Prostate gland (tissue), 2 donors: ENCODE data around the gene PTPRM. TPM values are rescaled to one million over a fixed set of nuclear protein-coding genes. Genes with fewer than 3 reads are reported as not detected.

ENCODE experiments used
- DNase-seq: peaks from one replicate; pipeline ENCODE4 v3.0.0-alpha.2; 2019; ENCODE audit warnings: low spot score
- H3K27ac ChIP-seq, 2 donors: fragments of 200-600 bp; sonication (generic); 2 replicates each; pipeline ENCODE4 v1.5.1; 2017 to 2019
- H3K27me3 ChIP-seq: fragments of 200-600 bp; sonication (generic); replicated peaks from 2 replicates; pipeline ENCODE4 v1.5.1; 2019; ENCODE audit not compliant: insufficient read depth
- H3K36me3 ChIP-seq, 2 donors: fragments of 200-600 bp; sonication (generic); 1 replicate in 1 of 2; 2 replicates in 1 of 2; pipeline versions ENCODE4 v1.5.1 to v1.8.1; 2017 to 2019
- H3K4me1 ChIP-seq: fragments of 200-600 bp; sonication (generic); replicated peaks from 2 replicates; pipeline ENCODE4 v1.5.1; 2019
- H3K4me3 ChIP-seq, 2 donors: fragments of 200-600 bp; sonication (generic); 2 replicates each; pipeline ENCODE4 v1.5.1; 2017 to 2019
- H3K9me3 ChIP-seq: fragments of 200-600 bp; sonication (generic); 2 replicates; pipeline ENCODE4 v1.5.1; 2017
- POLR2A ChIP-seq: fragments of 450-650 bp; IDR thresholded peaks from one replicate; pipeline ENCODE4 v1.6.1; 2016; ENCODE audit warnings: antibody characterized with exemption, mild to moderate bottlenecking
- POLR2AphosphoS5 ChIP-seq: sonication (generic); formaldehyde crosslinking; IDR thresholded peaks from one replicate; pipeline ENCODE4 v1.6.1; 2017; ENCODE audit warnings: antibody characterized with exemption
- WGBS: methylation state at CpG from one replicate; pipeline ENCODE4 v1.1.5; 2018; 5-methylcytosine and 5-hydroxymethylcytosine counted together
- intact Hi-C: fragments of 100-400 bp; cut with DNase I; formaldehyde crosslinking; loops from one replicate; pipeline ENCODE4 v1.14.2; 2022
- total RNA-seq, 2 donors: library from RNA; depleted of rRNA; stranded (reverse); fragments of >200 nt; gene quantifications; one replicate each; pipeline ENCODE4 v1.1.0, GENCODE V29; 2016
- TF ChIP-seq, protein P1 (sequence below), 4 experiments: fragments of 200-600 bp in 2 of 4; fragments of 450-650 bp in 2 of 4; sonication (generic) in 2 of 4; IDR thresholded peaks; 1 replicate in 3 of 4; 2 replicates in 1 of 4; pipeline ENCODE4 v1.5.1; 2016 to 2019; ENCODE audit warnings: antibody characterized with exemption in 4 of 4, mild to moderate bottlenecking in 2 of 4, moderate library complexity in 2 of 4

The PTPRM gene
- total RNA-seq, 2 donors from 2014 or later: 32.9 to 92.6 TPM

DNA sequence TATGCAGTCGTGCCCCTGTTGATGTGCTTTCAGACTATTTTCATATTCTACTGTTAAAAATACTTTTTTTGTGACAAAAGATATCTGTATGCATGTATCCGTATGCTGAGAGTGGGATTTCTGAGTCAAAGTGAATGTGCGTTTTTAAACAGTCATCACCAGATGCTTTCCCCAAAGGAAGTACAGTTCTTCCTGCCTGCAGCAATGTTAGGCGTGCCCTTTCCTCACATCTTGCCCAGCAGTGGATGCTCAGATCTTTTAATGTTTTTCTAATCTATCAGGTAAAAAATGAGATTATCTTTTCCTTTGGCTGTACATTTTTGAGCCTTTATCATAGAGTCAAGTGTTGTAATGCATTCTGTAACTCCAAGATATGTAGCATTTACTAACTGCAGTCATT lies 111.7 kb downstream of the PTPRM start:
- WGBS: 89% methylated on average over 4 of the region's 4 CpGs
- Histone ChIP-seq H3K9me3 (no peaks in the 10 kb centered on the region), H3K4me3 (no peak overlapping the region), H3K27ac (no peak overlapping the region), H3K27me3 (no peaks in the 10 kb centered on the region), H3K4me1 (no peaks in the 10 kb centered on the region), H3K36me3 (no peaks in the 10 kb centered on the region)
- intact Hi-C loops: no loop called here
- TF ChIP-seq POLR2AphosphoS5 (no peak), POLR2A (no peak)
- TF ChIP-seq, protein P1, sequence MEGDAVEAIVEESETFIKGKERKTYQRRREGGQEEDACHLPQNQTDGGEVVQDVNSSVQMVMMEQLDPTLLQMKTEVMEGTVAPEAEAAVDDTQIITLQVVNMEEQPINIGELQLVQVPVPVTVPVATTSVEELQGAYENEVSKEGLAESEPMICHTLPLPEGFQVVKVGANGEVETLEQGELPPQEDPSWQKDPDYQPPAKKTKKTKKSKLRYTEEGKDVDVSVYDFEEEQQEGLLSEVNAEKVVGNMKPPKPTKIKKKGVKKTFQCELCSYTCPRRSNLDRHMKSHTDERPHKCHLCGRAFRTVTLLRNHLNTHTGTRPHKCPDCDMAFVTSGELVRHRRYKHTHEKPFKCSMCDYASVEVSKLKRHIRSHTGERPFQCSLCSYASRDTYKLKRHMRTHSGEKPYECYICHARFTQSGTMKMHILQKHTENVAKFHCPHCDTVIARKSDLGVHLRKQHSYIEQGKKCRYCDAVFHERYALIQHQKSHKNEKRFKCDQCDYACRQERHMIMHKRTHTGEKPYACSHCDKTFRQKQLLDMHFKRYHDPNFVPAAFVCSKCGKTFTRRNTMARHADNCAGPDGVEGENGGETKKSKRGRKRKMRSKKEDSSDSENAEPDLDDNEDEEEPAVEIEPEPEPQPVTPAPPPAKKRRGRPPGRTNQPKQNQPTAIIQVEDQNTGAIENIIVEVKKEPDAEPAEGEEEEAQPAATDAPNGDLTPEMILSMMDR (IDR thresholded peaks at IDR 0.05): no peak
- no peak for DNase-seq

DNA sequence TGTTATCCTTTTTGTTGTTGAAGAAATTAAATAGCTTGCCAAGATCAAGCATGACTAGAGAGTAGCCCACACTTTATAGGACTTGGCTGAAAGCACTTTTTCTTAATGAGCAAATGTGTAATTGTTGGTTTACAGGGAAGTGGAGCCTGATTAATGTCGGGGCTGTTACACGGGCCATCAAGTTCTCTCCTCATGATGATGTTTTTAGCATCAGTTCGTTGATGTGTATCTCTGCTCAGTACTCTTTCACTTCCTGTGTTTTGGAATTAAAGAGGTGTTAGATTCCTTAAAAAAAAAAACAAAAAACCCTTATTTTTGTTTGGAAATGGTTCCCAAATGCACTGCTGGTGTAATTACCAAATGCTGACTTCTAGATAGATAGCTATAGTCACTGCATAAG lies 114.2 kb downstream of the PTPRM start:
- Histone ChIP-seq H3K4me1 (no peaks in the 10 kb centered on the region), H3K36me3 (no peaks in the 10 kb centered on the region), H3K27ac (no peak overlapping the region), H3K9me3 (no peaks in the 10 kb centered on the region), H3K4me3 (no peak overlapping the region), H3K27me3 (no peaks in the 10 kb centered on the region)
- intact Hi-C loops: no loop called here
- DNase-seq: no peak
- 42% methylated on average over 3 of the region's 3 CpGs for WGBS
- TF ChIP-seq POLR2AphosphoS5 (no peak), POLR2A (no peak)
- TF ChIP-seq, protein P1 (IDR thresholded peaks at IDR 0.05): no peak

DNA sequence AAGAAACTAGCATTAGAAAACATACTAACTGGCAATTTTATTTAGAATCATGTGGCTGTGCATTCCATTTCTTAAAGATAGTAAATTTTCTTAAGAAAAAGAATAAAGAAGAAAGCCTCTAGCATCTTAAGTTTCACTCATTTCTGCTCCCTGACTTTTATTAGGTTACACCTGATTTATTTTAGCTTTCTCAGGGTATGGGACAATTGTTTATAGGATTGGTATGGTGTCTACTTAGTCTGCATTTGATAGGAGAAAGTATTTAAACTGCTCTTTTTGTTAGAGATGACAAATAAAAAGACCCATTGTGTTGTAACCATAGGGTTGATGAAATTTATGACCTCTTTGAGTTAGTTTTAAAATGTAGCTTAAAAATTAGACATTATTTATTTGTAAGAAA lies 115.2 kb downstream of the PTPRM start:
- Histone ChIP-seq H3K27me3 (no peaks in the 10 kb centered on the region), H3K9me3 (no peaks in the 10 kb centered on the region), H3K36me3 (no peaks in the 10 kb centered on the region), H3K4me3 (no peak overlapping the region), H3K4me1 (no peaks in the 10 kb centered on the region), H3K27ac (no peak overlapping the region)
- TF ChIP-seq, protein P1 (IDR thresholded peaks at IDR 0.05): no peak
- TF ChIP-seq POLR2AphosphoS5 (no peak), POLR2A (no peak)
- intact Hi-C loops: no loop called here
- DNase-seq: no peak

DNA sequence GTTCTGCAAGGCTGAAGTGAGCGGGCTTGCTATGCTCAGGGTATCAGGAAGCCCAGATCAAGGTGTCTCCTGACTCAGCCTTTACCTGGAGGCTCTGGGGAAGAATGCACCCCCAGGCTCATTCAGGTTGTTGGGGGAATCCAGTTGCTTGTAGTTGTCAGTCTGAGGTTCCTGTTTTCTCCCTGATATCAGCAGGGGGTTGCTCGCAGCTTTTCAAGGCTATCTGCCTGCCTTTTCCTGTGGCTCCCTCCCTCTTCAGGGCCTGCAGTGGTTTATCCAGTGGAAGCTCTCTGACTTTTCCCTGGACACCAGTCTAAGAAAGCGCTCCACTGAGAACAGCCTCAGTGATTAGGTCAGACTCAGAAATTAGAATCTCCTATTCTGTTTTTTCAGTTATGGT lies 116.6 kb downstream of the PTPRM start:
- Histone ChIP-seq H3K9me3 (no peaks in the 10 kb centered on the region), H3K27me3 (no peaks in the 10 kb centered on the region), H3K36me3 (no peaks in the 10 kb centered on the region), H3K4me1 (no peaks in the 10 kb centered on the region), H3K27ac (no peak overlapping the region), H3K4me3 (no peak overlapping the region)
- TF ChIP-seq POLR2AphosphoS5: no peak
- no peak for TF ChIP-seq POLR2A
- TF ChIP-seq, protein P1 (IDR thresholded peaks at IDR 0.05): no peak
- DNase-seq: no peak
- intact Hi-C loops: no loop called here
- WGBS: 90% methylated on average over 3 of the region's 3 CpGs

DNA sequence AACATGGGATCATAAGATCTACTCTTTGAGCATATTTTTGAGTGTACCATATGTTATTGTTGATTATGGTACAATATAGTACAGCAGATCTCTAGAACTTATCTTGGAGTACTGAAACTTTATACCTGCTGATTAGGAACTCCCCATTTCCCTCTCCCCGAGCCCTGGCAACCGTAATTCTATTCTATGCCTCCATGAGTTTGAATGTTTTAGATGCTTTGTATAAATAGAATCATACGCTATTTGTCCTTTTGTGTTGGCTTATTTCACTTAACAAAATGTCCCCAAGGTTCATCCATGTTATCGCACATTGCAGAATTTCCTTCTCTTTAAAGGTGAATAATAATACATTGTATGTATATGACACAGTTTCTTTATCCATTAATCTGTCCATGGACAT lies 117.2 kb downstream of the PTPRM start:
- Histone ChIP-seq H3K9me3 (no peaks in the 10 kb centered on the region), H3K4me1 (no peaks in the 10 kb centered on the region), H3K4me3 (no peak overlapping the region), H3K27ac (no peak overlapping the region), H3K36me3 (no peaks in the 10 kb centered on the region), H3K27me3 (no peaks in the 10 kb centered on the region)
- WGBS: 96% methylated on average over 4 of the region's 4 CpGs
- TF ChIP-seq POLR2AphosphoS5: no peak
- no peak for TF ChIP-seq POLR2A
- TF ChIP-seq, protein P1 (IDR thresholded peaks at IDR 0.05): no peak
- DNase-seq: no peak
- intact Hi-C loops: no loop called here
